Heart right ventricle (tissue), 16 donors: ENCODE data around the gene PSG11. TPM values are rescaled to one million over a fixed set of nuclear protein-coding genes. Genes with fewer than 3 reads are reported as not detected.

Experiments
- ATAC-seq, 8 donors: fragments of 200-7000 bp; cut with Tn5 transposase; one replicate each; pipeline ENCODE4 v1.9.1; 2020; ENCODE audit warnings: mild to moderate bottlenecking in 8 of 8, moderate library complexity in 8 of 8, moderate number of reproducible peaks in 1 of 8
- DNase-seq, 2 donors: peaks; one replicate each; pipeline ENCODE4 v3.0.0-alpha.2; 2020
- H3K27ac ChIP-seq, 10 donors: fragments of 200-600 bp; sonication (generic) in 2 of 10; one replicate each; pipeline versions ENCODE4 v1.5.0 to v1.8.0; 2020 to 2022; ENCODE audit warnings: mild to moderate bottlenecking in 3 of 10
- H3K27me3 ChIP-seq, 7 donors: fragments of 200-600 bp; one replicate each; pipeline ENCODE4 v1.8.0; 2021 to 2022; ENCODE audit warnings: mild to moderate bottlenecking in 2 of 7
- H3K36me3 ChIP-seq, 9 donors: fragments of 200-600 bp; sonication (generic) in 1 of 9; one replicate each; pipeline versions ENCODE4 v1.5.0 to v1.8.0; 2020 to 2022; ENCODE audit warnings: mild to moderate bottlenecking in 2 of 9
- H3K4me1 ChIP-seq, 9 donors: fragments of 200-600 bp; sonication (generic) in 1 of 9; one replicate each; pipeline versions ENCODE4 v1.5.0 to v1.8.0; 2020 to 2022; ENCODE audit warnings: mild to moderate bottlenecking in 4 of 9
- H3K4me3 ChIP-seq, 10 donors: fragments of 200-600 bp; sonication (generic) in 2 of 10; one replicate each; pipeline versions ENCODE4 v1.5.0 to v1.8.0; 2020 to 2022; ENCODE audit warnings: mild to moderate bottlenecking in 7 of 10, moderate library complexity in 2 of 10
- H3K9me3 ChIP-seq, 11 donors: fragments of 200-600 bp in 10 of 11; sonication (generic) in 2 of 11; one replicate each; pipeline versions ENCODE4 v1.5.0 to v1.8.0; 2013 to 2022; ENCODE audit warnings: mild to moderate bottlenecking in 2 of 11, control low read depth in 1 of 11, moderate library complexity in 1 of 11
- WGBS, 2 donors: extraction: QIAGEN DNeasy Blood & Tissue Kit; methylation state at CpG; one replicate each; pipeline ENCODE4 v1.1.7; 2013; ENCODE audit warnings: inconsistent platforms in 1 of 2; 5-methylcytosine and 5-hydroxymethylcytosine counted together
- intact Hi-C, 10 donors: fragments of 100-400 bp; cut with DNase I; formaldehyde crosslinking; loops; one replicate each; pipeline versions ENCODE4 v1.11.1 to v1.14.2; 2022
- polyA plus RNA-seq, 2 donors: library from polyadenylated mRNA; stranded (reverse); fragments of 200-250 nt; gene quantifications; one replicate each; pipeline ENCODE4 v1.2.3, GENCODE V29; 2013
- total RNA-seq, 10 donors: library from RNA; stranded (reverse); fragmentation: NEBNext Ultra II Directional in 3 of 10; extraction: Animal tissue kit (Norgen Biotek cat#: 25700) in 3 of 10; gene quantifications; one replicate each; pipeline versions ENCODE4 v1.2.1 to v1.2.4, GENCODE V29; 2021 to 2023
- TF ChIP-seq, protein P1 (sequence below), 9 donors: fragments of 200-600 bp; sonication (generic) in 2 of 9; IDR thresholded peaks; one replicate each; pipeline versions ENCODE4 v1.5.0 to v1.8.0; 2021 to 2022; ENCODE audit warnings: antibody characterized with exemption in 9 of 9, mild to moderate bottlenecking in 5 of 9, moderate library complexity in 1 of 9
- donor health status: Arrhythmogenic right ventricular cardiomyopathy.
- donor health status: ischemic (EF 13 %, LVEDD 7.1; RV severe dilation, severe dysfunction).
- donor health status: healthy with polysubstance abuse.
- donor health status: DM: no; HTN: yes; CAD: no.
- donor health status: DM: no; HTN: no; CAD: no.
- donor health status: ischemic (EF 25% LVEDD 6.9; RV normal size, moderate dysfunction).
- donor health status: ischemic (EF 25% LVEDD 5.7; RV mildly dilated, moderate dysfunction).
- donor health status: healthy.
- donor health status: DM: yes; HTN: yes; CAD: no.
- donor health status: Ischemic cardiomyopathy.
- donor health status: ischemic (EF 35%, LVEDD 5.7; RV mildly dilated, moderate dysfunction).
- donor health status: nonischemic (EF 11% LVEDD 7.7; RV severe dilation, severe dysfunction).
- donor health status: DM: yes; HTN: yes; CAD: no.
- donor health status: PGD.
- donor health status: ischemic (EF 29% LVEDD 5.4; RV normal size, mild dysfunction).
- donor health status: nonischemic (EF 23%, LVEDD 6.1; RV moderate dilation, normal function).

Gene PSG11
- total and polyA plus RNA-seq, 12 donors = not detected

- ATAC-seq (no peak), DNase-seq (no peak)
- no peaks in the 10 kb centered on the region for H3K27me3 ChIP-seq
- no peaks in the 10 kb centered on the region for H3K4me1 ChIP-seq
- H3K4me3 ChIP-seq = no peak overlapping the region
- H3K27ac ChIP-seq = no peak overlapping the region
- 86 to 89% methylated on average over 6 of the region's 6 CpGs for WGBS, 2 donors
- no peaks in the 10 kb centered on the region for H3K36me3 ChIP-seq
- TF ChIP-seq, protein P1, sequence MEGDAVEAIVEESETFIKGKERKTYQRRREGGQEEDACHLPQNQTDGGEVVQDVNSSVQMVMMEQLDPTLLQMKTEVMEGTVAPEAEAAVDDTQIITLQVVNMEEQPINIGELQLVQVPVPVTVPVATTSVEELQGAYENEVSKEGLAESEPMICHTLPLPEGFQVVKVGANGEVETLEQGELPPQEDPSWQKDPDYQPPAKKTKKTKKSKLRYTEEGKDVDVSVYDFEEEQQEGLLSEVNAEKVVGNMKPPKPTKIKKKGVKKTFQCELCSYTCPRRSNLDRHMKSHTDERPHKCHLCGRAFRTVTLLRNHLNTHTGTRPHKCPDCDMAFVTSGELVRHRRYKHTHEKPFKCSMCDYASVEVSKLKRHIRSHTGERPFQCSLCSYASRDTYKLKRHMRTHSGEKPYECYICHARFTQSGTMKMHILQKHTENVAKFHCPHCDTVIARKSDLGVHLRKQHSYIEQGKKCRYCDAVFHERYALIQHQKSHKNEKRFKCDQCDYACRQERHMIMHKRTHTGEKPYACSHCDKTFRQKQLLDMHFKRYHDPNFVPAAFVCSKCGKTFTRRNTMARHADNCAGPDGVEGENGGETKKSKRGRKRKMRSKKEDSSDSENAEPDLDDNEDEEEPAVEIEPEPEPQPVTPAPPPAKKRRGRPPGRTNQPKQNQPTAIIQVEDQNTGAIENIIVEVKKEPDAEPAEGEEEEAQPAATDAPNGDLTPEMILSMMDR (IDR thresholded peaks at IDR 0.05) = no peak
- intact Hi-C loops = no loop called here
- H3K9me3 ChIP-seq = no peaks in the 10 kb centered on the region
Measured at GRCh38 chr19:42961119-42961518, 65.2 kb downstream of the PSG11 start.

Other genes starting within 250 kb of the PSG11 start
- not detected for gene PSG1, start 146.8 kb downstream of the PSG11 start, total RNA-seq
- gene PSG1, start 146.8 kb downstream of the PSG11 start, polyA plus RNA-seq = not detected
- not detected for gene PSG6, start 108.6 kb downstream of the PSG11 start, total RNA-seq
- not detected for gene PSG6, start 108.6 kb downstream of the PSG11 start, polyA plus RNA-seq
- gene PSG7, start 89.3 kb downstream of the PSG11 start, total RNA-seq = not detected
- gene PSG7, start 89.3 kb downstream of the PSG11 start, polyA plus RNA-seq = not detected
- not detected for gene PSG2, start 56.2 kb upstream of the PSG11 start, total RNA-seq
- not detected for gene PSG2, start 56.2 kb upstream of the PSG11 start, polyA plus RNA-seq
- gene PSG5, start 160.1 kb upstream of the PSG11 start, total RNA-seq = not detected
- not detected for gene PSG5, start 160.1 kb upstream of the PSG11 start, polyA plus RNA-seq
- not detected for gene PSG4, start 179.2 kb upstream of the PSG11 start, total RNA-seq
- gene PSG4, start 179.2 kb upstream of the PSG11 start, polyA plus RNA-seq = not detected
- gene PSG9, start 243.1 kb upstream of the PSG11 start, total RNA-seq = not detected
- not detected for gene PSG9, start 243.1 kb upstream of the PSG11 start, polyA plus RNA-seq